Ascending aorta (tissue), 2 donors: ENCODE data around the gene CAMK1D. TPM values are rescaled to one million over a fixed set of nuclear protein-coding genes. Genes with fewer than 3 reads are reported as not detected.
"Not testable (repeated sequence)": the region's sequence is repeated elsewhere in the genome, so short reads cannot be mapped to it uniquely, and the experiment has no call there.

Experiments
- DNase-seq, 2 donors: peaks; one replicate each; pipeline ENCODE4 v3.0.0-alpha.2; 2019; ENCODE audit warnings: low spot score in 2 of 2
- H3K27ac ChIP-seq, 2 donors: fragments of 200-600 bp; sonication (generic); one replicate each; pipeline ENCODE4 v1.5.1; 2016 to 2017; ENCODE audit warnings: mild to moderate bottlenecking in 1 of 2
- H3K27me3 ChIP-seq: fragments of 200-600 bp; sonication (generic); one replicate; pipeline ENCODE4 v1.5.1; 2017
- H3K36me3 ChIP-seq, 2 donors: fragments of 200-600 bp; sonication (generic); one replicate each; pipeline ENCODE4 v1.5.1; 2016
- H3K4me1 ChIP-seq, 2 donors: fragments of 200-600 bp; sonication (generic); one replicate each; pipeline ENCODE4 v1.5.1; 2016 to 2017; ENCODE audit warnings: mild to moderate bottlenecking in 1 of 2
- H3K4me3 ChIP-seq, 2 donors: fragments of 200-600 bp; sonication (generic); one replicate each; pipeline ENCODE4 v1.5.1; 2016 to 2017; ENCODE audit warnings: mild to moderate bottlenecking in 1 of 2
- H3K9me3 ChIP-seq, 2 donors: fragments of 200-600 bp; sonication (generic); one replicate each; pipeline ENCODE4 v1.5.1; 2016
- intact Hi-C: fragments of 100-400 bp; cut with DNase I; formaldehyde crosslinking; loops from one replicate; pipeline ENCODE4 v1.15.1; 2023
- total RNA-seq: library from RNA; depleted of rRNA; stranded (reverse); fragments of >200 nt; gene quantifications from one replicate; pipeline ENCODE4 v1.1.0, GENCODE V29; 2016
- TF ChIP-seq, protein P1 (sequence below), 3 experiments: fragments of 200-600 bp in 2 of 3; fragments of 450-650 bp in 1 of 3; sonication (generic) in 2 of 3; IDR thresholded peaks; one replicate each; pipeline ENCODE4 v1.5.1; 2016 to 2019; ENCODE audit warnings: antibody characterized with exemption in 3 of 3, mild to moderate bottlenecking in 1 of 3, moderate library complexity in 1 of 3

The CAMK1D gene
- total RNA-seq, 1 donor from 2014 or later = 4.2 TPM

DNA sequence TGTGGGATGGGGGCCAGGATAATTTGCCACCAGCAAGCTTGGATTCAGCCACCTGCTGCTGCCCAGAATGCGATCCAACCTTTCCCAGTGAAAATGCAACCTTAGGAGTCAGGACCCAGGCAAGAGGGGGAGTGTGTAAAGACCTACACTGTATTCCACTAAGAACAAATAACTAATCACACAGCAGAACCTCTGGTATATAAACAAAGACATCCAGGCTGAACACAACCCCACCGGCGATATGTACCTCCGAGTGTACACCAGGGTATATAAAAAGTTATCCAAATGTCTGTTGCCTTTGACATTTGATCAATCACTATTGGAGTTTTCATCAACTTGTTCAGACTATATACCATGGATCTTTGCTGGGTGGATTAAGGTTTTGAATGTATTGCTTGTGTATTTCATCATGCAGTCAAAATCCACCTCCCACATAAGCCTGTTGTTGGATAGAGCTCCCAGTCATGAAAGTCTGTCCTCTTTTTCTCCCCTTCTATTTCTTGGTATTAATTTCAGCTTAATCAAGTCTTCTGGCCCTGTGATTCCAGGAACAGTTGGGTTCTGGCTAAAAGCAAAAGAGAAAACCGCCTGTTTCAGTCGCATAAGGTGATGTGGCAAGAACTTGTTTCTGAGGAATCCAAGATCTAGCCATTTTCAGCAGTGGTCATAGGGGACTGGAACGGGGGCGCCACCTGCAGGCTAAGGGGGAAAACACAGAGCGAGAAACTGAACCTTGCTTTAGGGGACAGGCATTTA lies 361.4 kb downstream of the CAMK1D start:
- DNase-seq = peak in 1 of 2 donors; percentile 88
- TF ChIP-seq, protein P1, sequence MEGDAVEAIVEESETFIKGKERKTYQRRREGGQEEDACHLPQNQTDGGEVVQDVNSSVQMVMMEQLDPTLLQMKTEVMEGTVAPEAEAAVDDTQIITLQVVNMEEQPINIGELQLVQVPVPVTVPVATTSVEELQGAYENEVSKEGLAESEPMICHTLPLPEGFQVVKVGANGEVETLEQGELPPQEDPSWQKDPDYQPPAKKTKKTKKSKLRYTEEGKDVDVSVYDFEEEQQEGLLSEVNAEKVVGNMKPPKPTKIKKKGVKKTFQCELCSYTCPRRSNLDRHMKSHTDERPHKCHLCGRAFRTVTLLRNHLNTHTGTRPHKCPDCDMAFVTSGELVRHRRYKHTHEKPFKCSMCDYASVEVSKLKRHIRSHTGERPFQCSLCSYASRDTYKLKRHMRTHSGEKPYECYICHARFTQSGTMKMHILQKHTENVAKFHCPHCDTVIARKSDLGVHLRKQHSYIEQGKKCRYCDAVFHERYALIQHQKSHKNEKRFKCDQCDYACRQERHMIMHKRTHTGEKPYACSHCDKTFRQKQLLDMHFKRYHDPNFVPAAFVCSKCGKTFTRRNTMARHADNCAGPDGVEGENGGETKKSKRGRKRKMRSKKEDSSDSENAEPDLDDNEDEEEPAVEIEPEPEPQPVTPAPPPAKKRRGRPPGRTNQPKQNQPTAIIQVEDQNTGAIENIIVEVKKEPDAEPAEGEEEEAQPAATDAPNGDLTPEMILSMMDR (IDR thresholded peaks at IDR 0.05) = peak; percentile 87 to 94 (median 90)
- H3K9me3 ChIP-seq = no peaks in the 10 kb centered on the region
- H3K36me3 ChIP-seq = no peaks in the 10 kb centered on the region
- no peak overlapping the region for H3K4me3 ChIP-seq
- peaks cover 15 to 39% of the 10 kb centered on the region in 2 donors for H3K4me1 ChIP-seq
- peak overlapping the region; percentile 82 for H3K27ac ChIP-seq
- intact Hi-C loops = loop anchor here (1.0 to 5.0 kb wide), 4 partner anchors 363 to 493 kb away; partner anchors contain the start of gene CAMK1D
- H3K27me3 ChIP-seq = no peaks in the 10 kb centered on the region

DNA sequence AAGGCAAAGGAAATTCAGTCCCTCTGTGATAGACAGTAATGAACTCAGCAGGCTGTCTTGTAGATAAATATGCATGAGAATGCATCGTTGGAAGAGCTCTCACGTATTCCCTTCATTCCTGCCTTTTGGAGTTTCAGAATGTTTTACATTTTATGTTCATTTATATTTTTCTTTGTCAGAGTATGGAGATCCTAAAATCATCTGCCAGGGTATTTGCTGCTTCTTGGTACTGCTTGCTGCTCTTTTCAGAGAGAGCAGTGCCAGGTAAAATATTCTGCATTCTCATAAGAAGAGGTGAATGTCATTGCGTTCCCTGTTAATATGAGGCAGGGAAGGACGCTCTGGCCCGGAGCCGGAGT lies 362.0 kb downstream of the CAMK1D start:
- Histone ChIP-seq H3K9me3 (no peaks in the 10 kb centered on the region), H3K4me1 (peaks cover 15 to 37% of the 10 kb centered on the region in 2 donors), H3K4me3 (no peak overlapping the region), H3K36me3 (no peaks in the 10 kb centered on the region), H3K27me3 (no peaks in the 10 kb centered on the region), H3K27ac (no peak overlapping the region)
- intact Hi-C loops = loop anchor here (1.0 to 5.0 kb wide), 4 partner anchors 364 to 494 kb away; partner anchors contain the start of gene CAMK1D
- TF ChIP-seq, protein P1 (IDR thresholded peaks at IDR 0.05) = no peak
- no peak for DNase-seq

DNA sequence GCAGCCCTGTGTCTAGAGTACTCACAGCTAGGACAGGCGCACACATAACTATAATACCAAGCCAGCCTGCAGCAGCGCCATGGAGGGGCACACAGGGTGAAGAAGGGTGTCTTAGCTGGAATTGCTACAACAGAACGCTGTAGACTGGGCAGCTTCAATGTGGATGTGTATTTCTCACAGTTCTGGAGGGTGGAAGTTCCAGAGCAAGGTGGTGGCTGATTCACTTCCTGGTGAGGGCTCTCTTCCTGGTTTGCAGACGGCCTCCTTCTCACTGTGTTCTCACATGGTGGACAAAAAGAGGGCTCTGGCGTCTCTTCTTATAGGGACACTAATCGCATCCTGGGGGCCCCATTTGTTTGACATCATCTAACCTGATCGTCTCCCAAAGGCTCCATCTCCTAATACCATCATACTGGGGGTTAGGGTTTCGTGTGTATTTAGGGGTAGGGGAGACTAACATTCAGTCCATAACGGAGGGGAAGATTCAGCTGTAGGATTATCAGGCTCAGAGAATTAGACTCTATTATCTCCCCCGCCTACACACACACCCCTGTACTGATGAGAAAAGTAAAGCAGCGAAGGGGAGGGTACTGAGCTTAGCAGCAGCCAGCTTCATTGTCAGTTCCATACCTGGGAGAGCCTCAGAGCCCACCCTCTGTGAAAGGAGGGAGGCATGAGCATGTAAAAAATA lies 363.1 kb downstream of the CAMK1D start:
- Histone ChIP-seq H3K27me3 (no peaks in the 10 kb centered on the region), H3K4me1 (peaks cover 11 to 29% of the 10 kb centered on the region in 2 donors), H3K27ac (no peak overlapping the region), H3K4me3 (no peak overlapping the region), H3K9me3 (no peaks in the 10 kb centered on the region), H3K36me3 (no peaks in the 10 kb centered on the region)
- intact Hi-C loops = loop anchor here (5.0 kb wide), 3 partner anchors 365 to 495 kb away; partner anchors contain the start of gene CAMK1D
- DNase-seq = no peak
- TF ChIP-seq, protein P1 (IDR thresholded peaks at IDR 0.05) = no peak

DNA sequence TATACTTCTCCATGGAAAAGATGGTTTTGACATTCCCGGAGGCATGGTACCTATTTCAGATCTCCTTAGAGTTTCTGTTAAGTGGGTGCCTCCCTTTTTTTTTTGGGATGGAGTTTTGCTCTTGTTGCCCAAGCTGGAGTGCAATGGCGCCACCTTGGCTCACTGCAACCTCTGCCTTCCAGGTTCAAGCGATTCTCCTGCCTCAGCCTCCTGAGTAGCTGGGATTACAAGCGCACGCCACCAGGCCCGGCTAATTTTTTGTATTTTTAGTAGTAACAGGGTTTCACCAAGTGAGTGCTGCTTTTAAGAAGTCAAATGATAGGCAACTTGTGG lies 363.6 kb downstream of the CAMK1D start:
- intact Hi-C loops = loop anchor here (5.0 kb wide), 3 partner anchors 366 to 496 kb away; partner anchors contain the start of gene CAMK1D
- H3K4me1 ChIP-seq = peaks cover 9 to 28% of the 10 kb centered on the region in 2 donors
- not testable (repeated sequence) for H3K4me3 ChIP-seq, H3K9me3 ChIP-seq, DNase-seq, H3K27ac ChIP-seq, H3K27me3 ChIP-seq, H3K36me3 ChIP-seq

DNA sequence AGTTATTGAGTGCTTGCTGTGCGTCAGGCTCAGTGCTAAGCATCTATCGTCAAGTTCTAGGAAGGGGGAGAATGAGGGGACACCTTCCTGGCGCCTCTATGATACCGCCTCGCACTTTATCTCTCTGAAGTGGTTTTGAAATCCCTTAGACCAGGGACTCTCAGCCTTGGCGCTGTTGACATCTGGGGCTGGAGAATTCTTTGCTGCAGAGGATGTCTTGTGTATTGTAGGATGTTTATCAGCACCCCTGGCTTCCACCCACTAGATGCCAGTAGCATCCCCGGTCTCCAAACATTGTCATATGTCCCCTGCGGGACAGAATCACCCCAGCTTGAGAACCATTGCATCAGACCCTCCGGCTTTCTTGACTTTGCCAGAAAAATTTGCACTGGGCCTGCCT lies 366.7 kb downstream of the CAMK1D start:
- DNase-seq = no peak
- H3K27me3 ChIP-seq = no peaks in the 10 kb centered on the region
- no peak overlapping the region for H3K4me3 ChIP-seq
- H3K27ac ChIP-seq = no peak overlapping the region
- H3K4me1 ChIP-seq = peaks cover 11 to 20% of the 10 kb centered on the region in 2 donors
- H3K9me3 ChIP-seq = no peaks in the 10 kb centered on the region
- intact Hi-C loops = loop anchor here (5.0 kb wide), 1 partner anchor 341 kb away; no protein-coding TSS in a partner anchor
- H3K36me3 ChIP-seq = no peaks in the 10 kb centered on the region
- TF ChIP-seq, protein P1 (IDR thresholded peaks at IDR 0.05) = no peak
